ENCODE results near the gene MACF1.
"Not testable (repeated sequence)": the region's sequence is repeated elsewhere in the genome, so short reads cannot be mapped to it uniquely, and the experiment has no call there.

MACF1 gene

GRCh38 chr1:39522661-39523567 is 318.4 kb downstream of the MACF1 start:
- no peak for DNase-seq

- no peak for DNase-seq
Measured at GRCh38 chr1:39524171-39524570, 319.7 kb downstream of the MACF1 start.

GRCh38 chr1:39524591-39525365 is 320.3 kb downstream of the MACF1 start:
- DNase-seq: no peak

- DNase-seq: no peak
Measured at GRCh38 chr1:39525366-39526165, 321.1 kb downstream of the MACF1 start.

- no peak for DNase-seq
Measured at GRCh38 chr1:39526466-39527189, 322.1 kb downstream of the MACF1 start.

- not testable (repeated sequence) for DNase-seq
Measured at GRCh38 chr1:39527190-39527579, 322.7 kb downstream of the MACF1 start.

- no peak for DNase-seq
Measured at GRCh38 chr1:39528082-39528481, 323.6 kb downstream of the MACF1 start.

GRCh38 chr1:39529901-39530535 is 325.5 kb downstream of the MACF1 start:
- DNase-seq: peak in 1 of 3 donors; percentile 33

GRCh38 chr1:39531526-39531925 is 327.0 kb downstream of the MACF1 start:
- no peak for DNase-seq

GRCh38 chr1:39533442-39533841 is 328.9 kb downstream of the MACF1 start:
- DNase-seq: no peak
